HCT116 (cell line): ENCODE measurements around the gene MAPK4. TPM values are rescaled to one million over a fixed set of nuclear protein-coding genes. Genes with fewer than 3 reads are reported as not detected.

ENCODE experiments used
- ATAC-seq: fragments of 200-7000 bp; cut with Tn5 transposase; 2 replicates; pipeline ENCODE4 v1.9.1; 2020; ENCODE audit warnings: mild to moderate bottlenecking, moderate library complexity
- BruUV-seq: library from RNA; stranded (reverse); fragments of 400-500 nt; replicated peaks from 2 replicates; lab custom pipeline; 2021; lab: Mats Ljungman, UMichigan
- CTCF ChIA-PET: fragments of 300-600 bp; sonication (Branson Sonifier 250); formaldehyde crosslinking; loops from one replicate; lab custom pipeline; 2021; ENCODE audit warnings: antibody characterized with exemption; lab: Charles Lee
- POLR2A ChIA-PET: fragments of 300-600, 350-600 bp; sonication (Branson Sonifier 250); formaldehyde crosslinking; loops from one replicate; lab custom pipeline; 2021; ENCODE audit warnings: antibody characterized with exemption; lab: Charles Lee
- RAD21 ChIA-PET, 2 experiments: fragments of 300-600 bp; sonication (Branson Sonifier 250); formaldehyde crosslinking; loops; one replicate each; lab custom pipeline; 2023; ENCODE audit warnings: low total read pairs in 2 of 2; ENCODE audit not compliant: uncharacterized antibody in 2 of 2, unreplicated experiment in 2 of 2, low non-redundant PET in 1 of 2; lab: Charles Lee
- DNase-seq: peaks from one replicate; pipeline ENCODE4 v3.0.0-alpha.2; 2010; ENCODE audit warnings: low read depth, low spot score
- H2AFZ ChIP-seq: fragments of 200-600 bp; shearing (Covaris generic), sonication (generic); 2 replicates; pipeline ENCODE4 v1.6.1; 2017; ENCODE audit warnings: low read depth, mixed run types, mixed read lengths, antibody characterized with exemption, low read length; ENCODE audit not compliant: poor library complexity, severe bottlenecking
- H3K27ac ChIP-seq: 2 replicates; pipeline ENCODE4 v1.5.1; 2012; ENCODE audit warnings: low read depth, low read length
- H3K27me3 ChIP-seq: fragments of 200-600 bp; sonication (generic); 2 replicates; pipeline ENCODE4 v1.6.1; 2016; ENCODE audit warnings: mixed run types, low read length, mixed read lengths; ENCODE audit not compliant: insufficient read depth
- H3K36me3 ChIP-seq, 2 experiments: fragments of 200-500 bp in 1 of 2; fragments of 200-600 bp in 1 of 2; sonication (Bioruptor generic) in 1 of 2; sonication (generic) in 1 of 2; 2 replicates each; pipeline versions ENCODE4 v1.5.1 to v1.6.1; 2014 to 2016; ENCODE audit warnings: low read length in 2 of 2, inconsistent platforms in 1 of 2, mixed read lengths in 1 of 2, mixed run types in 1 of 2; ENCODE audit not compliant: insufficient read depth in 2 of 2, control insufficient read depth in 1 of 2
- H3K4me1 ChIP-seq, 2 experiments: fragments of 200-600 bp in 1 of 2; sonication (generic) in 1 of 2; 2 replicates each; pipeline versions ENCODE4 v1.5.1 to v1.6.1; 2012 to 2017; ENCODE audit warnings: low read length in 2 of 2, inconsistent platforms in 1 of 2, mild to moderate bottlenecking in 1 of 2, mixed read lengths in 1 of 2, mixed run types in 1 of 2, moderate library complexity in 1 of 2; ENCODE audit not compliant: insufficient read depth in 2 of 2, control insufficient read depth in 1 of 2
- H3K4me2 ChIP-seq: fragments of 200-600 bp; sonication (generic); 2 replicates; pipeline ENCODE4 v1.6.1; 2017; ENCODE audit warnings: mixed run types, low read length, mixed read lengths
- H3K4me3 ChIP-seq, 2 experiments: fragments of 200-600 bp in 1 of 2; sonication (generic) in 1 of 2; replicated peaks in 1 of 2; 2 replicates each; pipeline ENCODE4 v1.5.1; 2011 to 2016; ENCODE audit warnings: low read length in 2 of 2, control low read depth in 1 of 2, low read depth in 1 of 2, mild to moderate bottlenecking in 1 of 2, mixed read lengths in 1 of 2, mixed run types in 1 of 2
- H3K79me2 ChIP-seq: fragments of 200-600 bp; sonication (generic); 2 replicates; pipeline ENCODE4 v1.6.1; 2017; ENCODE audit warnings: mild to moderate bottlenecking, mixed run types, low read length, moderate library complexity, mixed read lengths; ENCODE audit not compliant: insufficient read depth
- H3K9ac ChIP-seq: fragments of 200-600 bp; sonication (generic); 2 replicates; pipeline ENCODE4 v1.6.1; 2016; ENCODE audit warnings: low read length, mixed read lengths
- H3K9me2 ChIP-seq: fragments of 200-600 bp; sonication (generic), shearing (Covaris generic); 2 replicates; pipeline ENCODE4 v1.6.1; 2017; ENCODE audit warnings: mixed run types, mild to moderate bottlenecking, moderate library complexity; ENCODE audit not compliant: insufficient read depth
- H3K9me3 ChIP-seq, 2 experiments: fragments of 200-500 bp in 1 of 2; fragments of 200-600 bp in 1 of 2; sonication (Bioruptor generic) in 1 of 2; sonication (generic) in 1 of 2; 2 replicates each; pipeline ENCODE4 v1.6.1; 2014 to 2017; ENCODE audit warnings: low read length in 2 of 2, mixed read lengths in 2 of 2, inconsistent platforms in 1 of 2, low read depth in 1 of 2, mild to moderate bottlenecking in 1 of 2, mixed run types in 1 of 2, moderate library complexity in 1 of 2; ENCODE audit not compliant: control insufficient read depth in 1 of 2, insufficient read depth in 1 of 2
- H4K20me1 ChIP-seq: fragments of 200-600 bp; sonication (generic), shearing (Covaris generic); 2 replicates; pipeline ENCODE4 v1.6.1; 2017; ENCODE audit warnings: mixed run types, mild to moderate bottlenecking, moderate library complexity; ENCODE audit not compliant: insufficient read depth
- CEBPB ChIP-seq: IDR thresholded peaks from 2 replicates; pipeline ENCODE4 v1.6.1; 2012; ENCODE audit warnings: low read depth
- EZH2 ChIP-seq: fragments of 200-600 bp; sonication (generic); IDR thresholded peaks from 2 replicates; pipeline ENCODE4 v1.6.1; 2017; ENCODE audit warnings: antibody characterized with exemption, mixed run types
- EZH2phosphoT487 ChIP-seq: fragments of 200-600 bp; IDR thresholded peaks from 2 replicates; pipeline ENCODE4 v1.6.1; 2018; ENCODE audit warnings: antibody characterized with exemption, borderline replicate concordance
- POLR2A ChIP-seq: IDR thresholded peaks from 2 replicates; pipeline ENCODE4 v1.7.0; 2011; ENCODE audit warnings: borderline replicate concordance; ENCODE audit not compliant: insufficient read depth, insufficient read length; ENCODE audit errors: extremely low read depth
- REST ChIP-seq: IDR thresholded peaks from 2 replicates; pipeline ENCODE4 v1.6.1; 2012; ENCODE audit warnings: low read depth
- TCF7L2 ChIP-seq: IDR thresholded peaks from 2 replicates; pipeline ENCODE4 v1.7.0; 2011; ENCODE audit warnings: borderline replicate concordance, inconsistent platforms; ENCODE audit not compliant: insufficient read depth, insufficient read length; ENCODE audit errors: extremely low read depth
- intact Hi-C: fragments of 100-400 bp; cut with micrococcal nuclease; formaldehyde crosslinking; loops from 2 replicates; pipeline ENCODE4 v1.10.0; 2022
- total RNA-seq: library from RNA; stranded (reverse); gene quantifications from one replicate; pipeline ENCODE4 v1.2.1, GENCODE V29; 2021; ENCODE audit not compliant: unreplicated experiment
- TF ChIP-seq, protein P1 (sequence below): IDR thresholded peaks from 2 replicates; pipeline ENCODE4 v1.6.1; 2012

The MAPK4 gene
- total RNA-seq, 1 experiment from 2014 or later: 0.89 TPM

- TF ChIP-seq REST: no peak
These were observed 30.7 kb downstream of the MAPK4 start (continued) for GRCh38 chr18:50590593-50590992.

DNA sequence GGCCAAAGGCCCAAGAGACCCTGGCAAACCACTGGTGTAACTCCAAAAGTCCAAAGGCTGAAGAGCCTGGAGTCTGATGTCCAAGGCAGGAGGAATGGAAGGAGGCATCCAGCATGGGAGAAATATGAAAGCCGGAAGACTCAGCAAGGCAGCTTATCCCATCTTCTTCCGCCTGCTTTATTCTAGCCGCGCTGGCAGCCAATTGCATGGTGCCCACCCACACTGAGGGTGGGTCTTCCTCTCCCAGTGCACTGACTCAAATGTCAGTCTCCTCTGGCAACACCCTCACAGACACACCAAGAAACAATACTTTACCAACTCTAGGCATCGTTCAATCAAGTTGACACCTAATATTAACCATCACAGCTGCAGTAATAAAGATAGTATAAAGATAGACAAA is 34.1 kb downstream of the MAPK4 start:
- H3K4me2 ChIP-seq: no peak overlapping the region
- H2AFZ ChIP-seq: no peak overlapping the region
- peaks cover 17% of the 10 kb centered on the region; the same call in 1 of the 2 replicates for H3K27me3 ChIP-seq
- no peak overlapping the region for H3K9ac ChIP-seq
- RAD21 ChIA-PET: no interaction called here
- no TSS peak for BruUV-seq
- no peak for ATAC-seq
- H3K36me3 ChIP-seq: no peaks in the 10 kb centered on the region
- no peak overlapping the region for H3K27ac ChIP-seq
- POLR2A ChIA-PET: no interaction called here
- no peaks in the 10 kb centered on the region for H3K9me2 ChIP-seq
- H3K79me2 ChIP-seq: no peaks in the 10 kb centered on the region
- no peaks in the 10 kb centered on the region for H3K9me3 ChIP-seq
- CTCF ChIA-PET: no interaction called here
- no peak overlapping the region for H3K4me3 ChIP-seq
- DNase-seq: no peak
- H3K4me1 ChIP-seq: no peaks in the 10 kb centered on the region
- intact Hi-C loops: loop anchor here (10.0 kb wide), 1 partner anchor 81 kb away; no protein-coding TSS in a partner anchor
- no peaks in the 10 kb centered on the region for H4K20me1 ChIP-seq
- no peak for TF ChIP-seq POLR2A
- no peak for TF ChIP-seq EZH2
- TF ChIP-seq, protein P1, sequence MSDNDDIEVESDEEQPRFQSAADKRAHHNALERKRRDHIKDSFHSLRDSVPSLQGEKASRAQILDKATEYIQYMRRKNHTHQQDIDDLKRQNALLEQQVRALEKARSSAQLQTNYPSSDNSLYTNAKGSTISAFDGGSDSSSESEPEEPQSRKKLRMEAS: no peak
- no peak for TF ChIP-seq EZH2phosphoT487
- TF ChIP-seq CEBPB: no peak
- TF ChIP-seq TCF7L2: no peak
